ENCODE data around the gene IKZF5.

Gene IKZF5

GRCh38 chr10:123004298-123004697 lies 4.3 kb downstream of the IKZF5 start:
- no peak for DNase-seq (ENCODE audit: extremely low read depth, insufficient read length)
- TF ChIP-seq CTCF (IDR thresholded peaks at IDR 0.05; ENCODE audit: insufficient read depth, low read length, poor library complexity, severe bottlenecking): no peak

DNA sequence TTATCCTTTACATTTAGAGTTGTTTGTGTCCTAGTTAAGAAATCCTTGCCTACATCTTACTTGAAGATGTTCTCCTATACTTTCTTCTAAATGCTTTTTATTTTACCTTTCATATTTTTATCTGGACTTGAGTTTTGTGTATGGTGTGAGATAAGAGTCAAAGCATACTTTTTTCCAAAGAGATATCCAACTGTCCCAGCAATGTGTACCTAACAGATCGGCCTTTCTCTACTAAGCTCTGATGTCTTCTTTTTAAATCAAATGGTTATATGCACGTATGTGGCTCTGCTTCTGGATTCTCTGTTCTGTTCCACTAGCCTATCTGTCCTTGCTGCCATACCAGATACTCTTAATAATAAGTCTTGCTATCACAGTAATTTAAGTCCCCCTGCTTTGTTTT lies 7.2 kb downstream of the IKZF5 start:
- no peak for TF ChIP-seq CTCF (IDR thresholded peaks at IDR 0.05; ENCODE audit: insufficient read depth, low read length, poor library complexity, severe bottlenecking)
- no peak for DNase-seq (ENCODE audit: extremely low read depth, insufficient read length)
- Histone ChIP-seq H3K27me3 (replicated peaks; ENCODE audit: control insufficient read depth, insufficient read depth, low read length) (no peaks in the 10 kb centered on the region), H3K4me3 (replicated peaks; ENCODE audit: low read depth, low read length) (no peak overlapping the region), H3K36me3 (ENCODE audit: control insufficient read depth, insufficient read depth, low read length) (peaks cover 2% of the 10 kb centered on the region)

More at GRCh38 chr10:123004298-123004697, 4.3 kb downstream of the IKZF5 start:
- H3K27me3 ChIP-seq (replicated peaks; ENCODE audit: control insufficient read depth, insufficient read depth, low read length): no peaks in the 10 kb centered on the region
- no peak overlapping the region for H3K4me3 ChIP-seq (replicated peaks; ENCODE audit: low read depth, low read length)
- no peaks in the 10 kb centered on the region; the same call in 1 of the 2 replicates for H3K36me3 ChIP-seq (ENCODE audit: control insufficient read depth, insufficient read depth, low read length)

GRCh38 chr10:123000155-123000554 lies 8.4 kb downstream of the IKZF5 start:
- DNase-seq (ENCODE audit: extremely low read depth, insufficient read length): no peak
- Histone ChIP-seq H3K36me3 (ENCODE audit: control insufficient read depth, insufficient read depth, low read length) (peaks cover 2% of the 10 kb centered on the region), H3K27me3 (replicated peaks; ENCODE audit: control insufficient read depth, insufficient read depth, low read length) (no peaks in the 10 kb centered on the region), H3K4me3 (replicated peaks; ENCODE audit: low read depth, low read length) (no peak overlapping the region)
- no peak for TF ChIP-seq CTCF (IDR thresholded peaks at IDR 0.05; ENCODE audit: insufficient read depth, low read length, poor library complexity, severe bottlenecking)

GRCh38 chr10:122999347-122999746 lies 9.2 kb downstream of the IKZF5 start:
- no peak for DNase-seq (ENCODE audit: extremely low read depth, insufficient read length)
- H3K36me3 ChIP-seq (ENCODE audit: control insufficient read depth, insufficient read depth, low read length): peaks cover 2% of the 10 kb centered on the region
- no peak for TF ChIP-seq CTCF (IDR thresholded peaks at IDR 0.05; ENCODE audit: insufficient read depth, low read length, poor library complexity, severe bottlenecking)
- H3K4me3 ChIP-seq (replicated peaks; ENCODE audit: low read depth, low read length): no peak overlapping the region
- no peaks in the 10 kb centered on the region for H3K27me3 ChIP-seq (replicated peaks; ENCODE audit: control insufficient read depth, insufficient read depth, low read length)

DNA sequence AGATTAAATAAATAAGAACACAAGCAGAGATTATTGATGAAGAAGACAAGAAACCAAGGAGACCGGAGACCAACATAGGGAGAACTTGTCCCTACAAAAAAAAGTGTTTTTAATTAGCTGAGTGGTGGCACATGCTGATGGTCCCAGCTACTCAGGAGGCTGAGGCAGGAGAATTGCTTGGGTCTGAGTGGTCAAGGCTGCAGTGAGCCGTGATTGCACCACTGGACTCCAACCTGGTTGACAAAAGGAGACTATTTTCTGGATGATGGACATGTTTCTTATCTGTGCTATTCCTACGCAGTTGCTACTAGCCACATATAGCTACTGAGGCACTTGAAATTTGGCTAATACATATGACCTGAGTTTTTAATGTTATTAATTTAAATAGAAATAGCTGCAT lies 9.7 kb downstream of the IKZF5 start:
- no peak for TF ChIP-seq CTCF (IDR thresholded peaks at IDR 0.05; ENCODE audit: insufficient read depth, low read length, poor library complexity, severe bottlenecking)
- DNase-seq (ENCODE audit: extremely low read depth, insufficient read length): no peak
- no peak overlapping the region for H3K4me3 ChIP-seq (replicated peaks; ENCODE audit: low read depth, low read length)
- H3K36me3 ChIP-seq (ENCODE audit: control insufficient read depth, insufficient read depth, low read length): peaks cover 4% of the 10 kb centered on the region
- H3K27me3 ChIP-seq (replicated peaks; ENCODE audit: control insufficient read depth, insufficient read depth, low read length): no peaks in the 10 kb centered on the region

GRCh38 chr10:122998360-122998917 lies 10.2 kb downstream of the IKZF5 start:
- peak overlapping the region; percentile 29 for H3K4me3 ChIP-seq (replicated peaks; ENCODE audit: low read depth, low read length)
- H3K36me3 ChIP-seq (ENCODE audit: control insufficient read depth, insufficient read depth, low read length): peaks cover 4% of the 10 kb centered on the region
- DNase-seq (ENCODE audit: extremely low read depth, insufficient read length): no peak
- no peaks in the 10 kb centered on the region for H3K27me3 ChIP-seq (replicated peaks; ENCODE audit: control insufficient read depth, insufficient read depth, low read length)
- TF ChIP-seq CTCF (IDR thresholded peaks at IDR 0.05; ENCODE audit: insufficient read depth, low read length, poor library complexity, severe bottlenecking): no peak

Data from GM06990 (cell line).